A673 (cell line): ENCODE measurements around the gene USP31. TPM values are rescaled to one million over a fixed set of nuclear protein-coding genes. Genes with fewer than 3 reads are reported as not detected.

Experiments
- BruUV-seq: library from RNA; stranded (reverse); fragments of 400-500 nt; replicated peaks from 2 replicates; lab custom pipeline; 2021; lab: Mats Ljungman, UMichigan
- CTCF ChIA-PET: fragments of 300-600 bp; sonication (Branson Sonifier 250); formaldehyde crosslinking; loops from one replicate; lab custom pipeline; 2022; ENCODE audit warnings: antibody characterized with exemption; lab: Charles Lee
- POLR2A ChIA-PET: fragments of 300-600 bp; sonication (Branson Sonifier 250); formaldehyde crosslinking; loops from one replicate; lab custom pipeline; 2022; ENCODE audit warnings: antibody characterized with exemption; ENCODE audit not compliant: low non-redundant PET; lab: Charles Lee
- DNase-seq: peaks from one replicate; pipeline ENCODE4 v3.0.0-alpha.2; 2015; ENCODE audit warnings: low spot score
- H3K27ac ChIP-seq: fragments of 200-600 bp; sonication (generic); 2 replicates; pipeline ENCODE4 v1.5.1; 2016; ENCODE audit warnings: mixed run types, low read depth, mild to moderate bottlenecking, mixed read lengths, antibody characterized with exemption, low read length; ENCODE audit not compliant: poor library complexity, severe bottlenecking
- H3K27me3 ChIP-seq: fragments of 200-600 bp; sonication (generic); replicated peaks from 2 replicates; pipeline ENCODE4 v1.6.1; 2017; ENCODE audit warnings: mixed run types, low read depth, mild to moderate bottlenecking, mixed read lengths, antibody characterized with exemption, low read length; ENCODE audit not compliant: insufficient read depth, poor library complexity
- H3K36me3 ChIP-seq: fragments of 200-600 bp; sonication (generic); 2 replicates; pipeline ENCODE4 v1.6.1; 2016; ENCODE audit warnings: mixed run types, mild to moderate bottlenecking, mixed read lengths, antibody characterized with exemption, low read length; ENCODE audit not compliant: insufficient read depth, poor library complexity, severe bottlenecking
- H3K4me1 ChIP-seq: fragments of 200-600 bp; sonication (generic); 2 replicates; pipeline ENCODE4 v1.6.1; 2017; ENCODE audit warnings: mixed run types, mild to moderate bottlenecking, mixed read lengths, antibody characterized with exemption, low read length; ENCODE audit not compliant: insufficient read depth, poor library complexity, severe bottlenecking
- H3K4me3 ChIP-seq: fragments of 200-600 bp; sonication (generic); 2 replicates; pipeline ENCODE4 v1.5.1; 2016; ENCODE audit warnings: low read depth, mixed run types, mild to moderate bottlenecking, mixed read lengths, low read length; ENCODE audit not compliant: poor library complexity, severe bottlenecking
- H3K9me3 ChIP-seq: fragments of 200-600 bp; sonication (generic); 2 replicates; pipeline ENCODE4 v1.6.1; 2016; ENCODE audit warnings: mixed run types, low read depth, mild to moderate bottlenecking, mixed read lengths, antibody characterized with exemption, low read length; ENCODE audit not compliant: poor library complexity, severe bottlenecking
- EZH2 ChIP-seq: fragments of 200-600 bp; sonication (generic); IDR thresholded peaks from 2 replicates; pipeline ENCODE4 v1.6.1; 2017; ENCODE audit warnings: borderline replicate concordance, low read depth, mild to moderate bottlenecking, mixed read lengths, antibody characterized with exemption, low read length; ENCODE audit not compliant: poor library complexity, severe bottlenecking
- intact Hi-C: fragments of 100-400 bp; cut with micrococcal nuclease; formaldehyde crosslinking; loops from one replicate; pipeline ENCODE4 v1.10.0; 2022; ENCODE audit not compliant: unreplicated experiment
- total RNA-seq: library from RNA; stranded (reverse); gene quantifications from 2 replicates; pipeline ENCODE4 v1.2.3, GENCODE V29; 2021
- TF ChIP-seq, protein P1 (sequence below): fragments of 300-800, 200-600 bp; sonication (generic); conservative IDR thresholded peaks from 2 replicates; pipeline ENCODE4 v1.5.1; 2017; ENCODE audit warnings: low read depth, mild to moderate bottlenecking, antibody characterized with exemption, low read length, moderate library complexity, mixed read lengths

Gene USP31
- total RNA-seq, 1 experiment from 2014 or later, result 34.4 TPM

DNA sequence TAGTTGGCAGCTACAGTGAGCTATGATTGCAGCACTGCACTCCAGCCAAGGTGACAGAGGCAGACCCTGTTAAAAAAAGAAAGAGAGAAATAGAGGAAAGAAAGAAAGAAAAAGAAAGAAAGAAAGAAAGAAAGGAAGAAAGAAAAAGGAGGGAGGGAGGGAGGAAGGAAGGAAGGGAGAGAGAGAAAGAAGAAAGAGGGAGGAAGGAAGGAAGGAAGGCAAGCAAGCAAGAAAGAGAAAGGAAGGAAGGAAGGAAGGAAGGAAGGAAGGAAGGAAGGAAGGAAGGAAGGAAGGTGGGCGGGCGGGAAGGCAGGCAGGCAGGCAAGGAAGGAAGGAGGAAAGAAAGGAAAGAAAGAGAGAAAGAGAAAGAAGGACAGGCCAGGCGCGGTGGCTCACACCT is 32.3 kb upstream of the USP31 start:
- intact Hi-C loops, result loop anchor here (5.0 to 10.0 kb wide), 2 partner anchors 63 to 151 kb away; no protein-coding TSS in a partner anchor
- Histone ChIP-seq H3K27me3 (no peaks in the 10 kb centered on the region), H3K36me3 (no peaks in the 10 kb centered on the region), H3K9me3 (no peaks in the 10 kb centered on the region), H3K4me1 (peaks cover 6% of the 10 kb centered on the region), H3K4me3 (peak overlapping the region; percentile 28), H3K27ac (peak overlapping the region; percentile 74)
- TF ChIP-seq EZH2, result no peak
- TF ChIP-seq, protein P1, sequence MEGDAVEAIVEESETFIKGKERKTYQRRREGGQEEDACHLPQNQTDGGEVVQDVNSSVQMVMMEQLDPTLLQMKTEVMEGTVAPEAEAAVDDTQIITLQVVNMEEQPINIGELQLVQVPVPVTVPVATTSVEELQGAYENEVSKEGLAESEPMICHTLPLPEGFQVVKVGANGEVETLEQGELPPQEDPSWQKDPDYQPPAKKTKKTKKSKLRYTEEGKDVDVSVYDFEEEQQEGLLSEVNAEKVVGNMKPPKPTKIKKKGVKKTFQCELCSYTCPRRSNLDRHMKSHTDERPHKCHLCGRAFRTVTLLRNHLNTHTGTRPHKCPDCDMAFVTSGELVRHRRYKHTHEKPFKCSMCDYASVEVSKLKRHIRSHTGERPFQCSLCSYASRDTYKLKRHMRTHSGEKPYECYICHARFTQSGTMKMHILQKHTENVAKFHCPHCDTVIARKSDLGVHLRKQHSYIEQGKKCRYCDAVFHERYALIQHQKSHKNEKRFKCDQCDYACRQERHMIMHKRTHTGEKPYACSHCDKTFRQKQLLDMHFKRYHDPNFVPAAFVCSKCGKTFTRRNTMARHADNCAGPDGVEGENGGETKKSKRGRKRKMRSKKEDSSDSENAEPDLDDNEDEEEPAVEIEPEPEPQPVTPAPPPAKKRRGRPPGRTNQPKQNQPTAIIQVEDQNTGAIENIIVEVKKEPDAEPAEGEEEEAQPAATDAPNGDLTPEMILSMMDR, result no peak
- no TSS peak for BruUV-seq
- ChIA-PET POLR2A (interaction anchor here (0.7 kb wide), 1 partner anchor 48 kb away, joined by 8 read pairs; no protein-coding TSS in a partner anchor), CTCF (interaction anchor here (0.6 to 1.8 kb wide), 5 partner anchors 172 to 261 kb away, joined by 6 to 9 read pairs (median 7); no protein-coding TSS in a partner anchor)
- DNase-seq, result peak; percentile 53

DNA sequence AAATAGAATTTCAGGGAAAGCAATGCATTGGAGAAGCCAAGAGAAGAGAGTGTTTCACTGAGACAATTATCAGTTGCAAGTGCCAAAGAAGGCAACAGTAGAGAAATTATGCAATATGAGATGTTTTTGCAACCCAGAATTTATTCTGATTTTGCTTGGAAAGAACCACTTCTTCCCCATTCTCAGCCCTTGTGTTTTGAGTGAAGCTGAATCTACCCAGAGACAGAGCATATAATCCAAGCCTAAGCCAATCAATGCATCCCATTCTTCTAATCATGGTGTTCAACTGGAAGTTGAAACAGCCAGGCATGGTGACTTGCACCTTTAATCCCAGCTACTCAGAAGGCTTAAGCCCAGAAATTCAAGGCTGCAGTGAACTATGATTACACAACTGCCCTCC is 26.4 kb upstream of the USP31 start:
- H3K4me3 ChIP-seq, result no peak overlapping the region
- intact Hi-C loops, result no loop called here
- H3K27ac ChIP-seq, result no peak overlapping the region
- DNase-seq, result no peak
- no peaks in the 10 kb centered on the region for H3K36me3 ChIP-seq
- TF ChIP-seq, protein P1, result no peak
- H3K9me3 ChIP-seq, result no peaks in the 10 kb centered on the region
- no TSS peak for BruUV-seq
- no peaks in the 10 kb centered on the region for H3K4me1 ChIP-seq
- POLR2A ChIA-PET, result no interaction called here
- H3K27me3 ChIP-seq, result no peaks in the 10 kb centered on the region
- CTCF ChIA-PET, result no interaction called here

DNA sequence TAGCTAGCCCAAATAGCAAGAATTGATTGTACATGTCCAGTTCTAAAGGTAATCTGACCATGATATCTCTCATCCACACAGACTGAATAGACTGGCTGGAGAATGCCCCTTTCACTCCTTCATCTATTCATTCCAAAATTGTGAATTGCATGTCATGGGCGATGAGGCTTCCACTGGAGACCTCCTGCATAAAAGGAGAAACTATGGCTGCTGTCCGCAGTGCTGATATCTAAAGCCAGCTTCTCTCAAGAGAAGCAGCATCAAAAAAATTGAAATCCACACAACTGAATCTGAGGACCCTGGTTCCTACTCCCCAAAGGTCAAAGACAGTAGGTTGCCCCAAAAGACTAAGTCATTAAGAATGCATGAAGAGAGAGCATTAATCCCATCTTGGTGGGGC is 25.4 kb upstream of the USP31 start:
- ChIA-PET POLR2A (no interaction called here), CTCF (interaction anchor here (0.6 kb wide), 1 partner anchor 74 kb away, joined by 3 read pairs; no protein-coding TSS in a partner anchor)
- Histone ChIP-seq H3K4me1 (no peaks in the 10 kb centered on the region), H3K27ac (no peak overlapping the region), H3K4me3 (no peak overlapping the region), H3K27me3 (no peaks in the 10 kb centered on the region), H3K9me3 (no peaks in the 10 kb centered on the region), H3K36me3 (no peaks in the 10 kb centered on the region)
- intact Hi-C loops, result no loop called here
- no peak for DNase-seq
- TF ChIP-seq, protein P1, result no peak
- TF ChIP-seq EZH2, result no peak
- BruUV-seq, result no TSS peak
